Osteoblast (primary cell): ENCODE data around the gene PBX3. TPM values are rescaled to one million over a fixed set of nuclear protein-coding genes. Genes with fewer than 3 reads are reported as not detected.

Experiments used
- DNase-seq: peaks from one replicate; pipeline ENCODE4 v3.0.0; 2011; ENCODE audit warnings: low spot score, mixed read lengths; ENCODE audit not compliant: insufficient read length; ENCODE audit errors: missing footprints
- H2AFZ ChIP-seq: 2 replicates; pipeline ENCODE4 v1.6.0; 2011; ENCODE audit warnings: mild to moderate bottlenecking, low read length
- H3K27ac ChIP-seq: 2 replicates; pipeline ENCODE4 v1.5.1; 2011; ENCODE audit warnings: mild to moderate bottlenecking, low read depth, low read length, moderate library complexity
- H3K27me3 ChIP-seq: 2 replicates; pipeline ENCODE4 v1.6.0; 2012; ENCODE audit warnings: mild to moderate bottlenecking, control low read depth, inconsistent platforms, low read length, moderate library complexity; ENCODE audit not compliant: insufficient read depth
- H3K36me3 ChIP-seq: 2 replicates; pipeline ENCODE4 v1.5.1; 2011; ENCODE audit warnings: mild to moderate bottlenecking, low read length, control low read depth, moderate library complexity; ENCODE audit not compliant: insufficient read depth
- H3K4me1 ChIP-seq: 2 replicates; pipeline ENCODE4 v1.5.1; 2011; ENCODE audit warnings: mild to moderate bottlenecking, low read length, control low read depth, moderate library complexity; ENCODE audit not compliant: insufficient read depth
- H3K4me2 ChIP-seq: 2 replicates; pipeline ENCODE4 v1.6.0; 2011; ENCODE audit warnings: mild to moderate bottlenecking, low read length; ENCODE audit not compliant: insufficient read depth
- H3K4me3 ChIP-seq: fragments of 200-600 bp; sonication (generic); 3 replicates; pipeline ENCODE4 v1.5.1; 2012; ENCODE audit warnings: mild to moderate bottlenecking, low read length, inconsistent platforms; ENCODE audit not compliant: insufficient read depth
- H3K79me2 ChIP-seq: 2 replicates; pipeline ENCODE4 v1.6.0; 2012; ENCODE audit warnings: mild to moderate bottlenecking, low read length, control low read depth, inconsistent platforms; ENCODE audit not compliant: insufficient read depth
- H3K9me3 ChIP-seq: 2 replicates; pipeline ENCODE4 v1.5.1; 2011; ENCODE audit warnings: low read depth, low read length, control low read depth
- H4K20me1 ChIP-seq: 2 replicates; pipeline ENCODE4 v1.6.0; 2012; ENCODE audit warnings: mild to moderate bottlenecking, low read length, control low read depth; ENCODE audit not compliant: insufficient read depth
- total RNA-seq: library from RNA; depleted of rRNA; stranded (reverse); fragments of >200 nt; gene quantifications from 2 replicates; pipeline ENCODE4 v1.2.3, GENCODE V29; 2012
- TF ChIP-seq, protein P1 (sequence below): IDR thresholded peaks from 2 replicates; pipeline ENCODE4 v1.5.1; 2011; ENCODE audit warnings: mild to moderate bottlenecking, low read depth, low read length, moderate library complexity; ENCODE audit errors: extremely low read depth

Gene PBX3
- total RNA-seq, 1 donor, result 34.7 TPM

DNA sequence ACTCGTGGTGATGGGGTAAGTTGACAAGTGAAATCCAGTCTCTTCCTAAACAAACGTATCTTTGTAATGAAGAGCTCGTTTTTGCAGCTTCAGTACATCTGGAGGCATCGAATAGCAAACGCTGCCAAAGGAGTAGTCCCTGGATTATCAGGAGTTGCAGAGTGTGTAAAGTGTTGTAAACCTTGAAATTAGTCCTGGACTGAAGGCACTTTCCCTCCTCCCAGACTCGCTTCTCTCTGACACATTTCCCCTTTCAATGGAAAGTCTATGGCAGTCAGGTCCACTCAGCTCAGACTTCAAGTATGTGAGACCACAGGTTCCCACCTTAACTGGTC lies 1.5 kb upstream of the PBX3 start:
- H3K36me3 ChIP-seq, result no peaks in the 10 kb centered on the region
- H3K9me3 ChIP-seq, result no peaks in the 10 kb centered on the region
- peak overlapping the region; percentile 87 for H2AFZ ChIP-seq
- H3K4me2 ChIP-seq, result peak overlapping the region; percentile 88
- no peaks in the 10 kb centered on the region for H3K27me3 ChIP-seq
- H3K4me3 ChIP-seq, result peak overlapping the region; percentile 78
- TF ChIP-seq, protein P1, sequence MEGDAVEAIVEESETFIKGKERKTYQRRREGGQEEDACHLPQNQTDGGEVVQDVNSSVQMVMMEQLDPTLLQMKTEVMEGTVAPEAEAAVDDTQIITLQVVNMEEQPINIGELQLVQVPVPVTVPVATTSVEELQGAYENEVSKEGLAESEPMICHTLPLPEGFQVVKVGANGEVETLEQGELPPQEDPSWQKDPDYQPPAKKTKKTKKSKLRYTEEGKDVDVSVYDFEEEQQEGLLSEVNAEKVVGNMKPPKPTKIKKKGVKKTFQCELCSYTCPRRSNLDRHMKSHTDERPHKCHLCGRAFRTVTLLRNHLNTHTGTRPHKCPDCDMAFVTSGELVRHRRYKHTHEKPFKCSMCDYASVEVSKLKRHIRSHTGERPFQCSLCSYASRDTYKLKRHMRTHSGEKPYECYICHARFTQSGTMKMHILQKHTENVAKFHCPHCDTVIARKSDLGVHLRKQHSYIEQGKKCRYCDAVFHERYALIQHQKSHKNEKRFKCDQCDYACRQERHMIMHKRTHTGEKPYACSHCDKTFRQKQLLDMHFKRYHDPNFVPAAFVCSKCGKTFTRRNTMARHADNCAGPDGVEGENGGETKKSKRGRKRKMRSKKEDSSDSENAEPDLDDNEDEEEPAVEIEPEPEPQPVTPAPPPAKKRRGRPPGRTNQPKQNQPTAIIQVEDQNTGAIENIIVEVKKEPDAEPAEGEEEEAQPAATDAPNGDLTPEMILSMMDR, result no peak
- peak; percentile 60 for DNase-seq
- H3K79me2 ChIP-seq, result peaks cover 34% of the 10 kb centered on the region
- H3K4me1 ChIP-seq, result peaks cover 36% of the 10 kb centered on the region
- H3K27ac ChIP-seq, result peak overlapping the region; percentile 17
- no peaks in the 10 kb centered on the region for H4K20me1 ChIP-seq

DNA sequence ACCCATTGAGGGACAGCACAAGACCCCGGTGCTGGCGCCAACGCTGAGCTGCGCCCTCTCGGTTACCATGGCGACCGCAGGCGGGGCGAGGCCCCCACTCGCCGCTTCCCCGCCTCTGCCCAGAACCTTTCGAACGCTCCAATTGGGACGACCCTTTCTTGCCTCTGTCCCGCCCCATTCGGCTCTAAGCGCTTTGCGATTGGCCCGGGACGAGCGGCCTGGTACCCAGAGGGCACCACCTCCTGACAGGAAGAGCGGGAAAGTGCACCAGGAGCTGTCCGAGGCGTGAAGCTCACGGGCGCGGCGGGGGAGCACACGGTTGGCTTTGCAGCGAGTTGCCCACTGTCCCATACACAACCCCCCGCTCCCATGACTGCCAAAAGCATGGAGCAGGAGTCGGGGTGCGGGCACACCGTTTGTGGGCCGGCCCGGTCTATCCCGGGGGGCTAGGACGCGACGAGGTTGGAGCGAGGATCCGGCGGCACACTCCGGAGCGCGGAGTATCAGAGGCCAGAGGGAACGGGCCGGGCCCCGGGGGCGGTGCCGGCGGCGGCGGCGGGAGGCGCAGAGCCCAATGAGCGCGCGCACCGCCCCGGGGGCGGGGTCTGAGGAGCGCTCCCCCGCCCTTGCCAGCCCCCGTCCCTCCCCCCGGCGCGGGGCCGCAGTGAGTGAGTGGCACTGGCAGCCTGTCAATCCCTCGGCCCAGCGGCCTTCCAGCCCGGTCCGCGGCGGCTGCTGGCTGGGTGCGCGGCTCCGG lies 978 bp upstream of the PBX3 start:
- H3K4me2 ChIP-seq, result peak overlapping the region; percentile 88
- H3K4me1 ChIP-seq, result peaks cover 36% of the 10 kb centered on the region
- no peaks in the 10 kb centered on the region for H3K9me3 ChIP-seq
- H2AFZ ChIP-seq, result peak overlapping the region; percentile 87
- peak; percentile 99 for DNase-seq
- peak overlapping the region; percentile 17 for H3K27ac ChIP-seq
- peak overlapping the region; percentile 78 for H3K4me3 ChIP-seq
- H3K79me2 ChIP-seq, result peaks cover 40% of the 10 kb centered on the region
- no peaks in the 10 kb centered on the region for H4K20me1 ChIP-seq
- TF ChIP-seq, protein P1, result no peak
- no peaks in the 10 kb centered on the region for H3K27me3 ChIP-seq
- no peaks in the 10 kb centered on the region for H3K36me3 ChIP-seq

DNA sequence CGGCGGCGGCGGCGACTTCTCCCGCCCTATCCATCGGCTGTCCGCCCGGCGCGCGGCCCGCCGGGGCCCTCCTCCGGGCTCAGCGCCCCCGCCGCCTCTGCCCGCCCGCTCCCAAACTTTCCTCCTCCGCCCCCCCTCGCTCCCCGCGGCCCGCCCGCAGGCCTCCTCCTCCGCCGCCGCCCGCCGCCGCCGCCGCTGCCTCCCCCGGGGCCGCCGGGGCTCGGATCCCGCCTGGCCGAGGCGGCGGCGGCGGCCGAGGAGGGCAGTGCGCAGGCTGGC lies 460 bp upstream of the PBX3 start:
- no peaks in the 10 kb centered on the region for H3K27me3 ChIP-seq
- DNase-seq, result no peak
- no peak overlapping the region for H2AFZ ChIP-seq
- no peak overlapping the region for H3K27ac ChIP-seq
- H3K9me3 ChIP-seq, result no peaks in the 10 kb centered on the region
- peaks cover 45% of the 10 kb centered on the region for H3K79me2 ChIP-seq
- peak overlapping the region; percentile 78 for H3K4me3 ChIP-seq
- H4K20me1 ChIP-seq, result no peaks in the 10 kb centered on the region
- H3K4me2 ChIP-seq, result no peak overlapping the region
- H3K4me1 ChIP-seq, result peaks cover 39% of the 10 kb centered on the region
- H3K36me3 ChIP-seq, result peaks cover 2% of the 10 kb centered on the region
- TF ChIP-seq, protein P1, result no peak

GRCh38 chr9:125747765-125748445 lies 732 bp downstream of the PBX3 start:
- H3K4me2 ChIP-seq, result peak overlapping the region; percentile 92
- peak overlapping the region; percentile 91 for H2AFZ ChIP-seq
- peaks cover 4% of the 10 kb centered on the region for H3K36me3 ChIP-seq
- peak overlapping the region; percentile 95 for H3K4me3 ChIP-seq
- peaks cover 57% of the 10 kb centered on the region for H3K79me2 ChIP-seq
- peaks cover 39% of the 10 kb centered on the region for H3K4me1 ChIP-seq
- H3K27ac ChIP-seq, result peak overlapping the region; percentile 72
- H3K9me3 ChIP-seq, result no peaks in the 10 kb centered on the region
- H3K27me3 ChIP-seq, result no peaks in the 10 kb centered on the region
- TF ChIP-seq, protein P1, result no peak
- H4K20me1 ChIP-seq, result no peaks in the 10 kb centered on the region
- peak; percentile 90 for DNase-seq
